GM19193 (cell line): ENCODE measurements around the gene SPIRE1.

Experiments used
- POLR2A ChIP-seq: IDR thresholded peaks from 4 replicates; pipeline ENCODE4 v1.6.1; 2011; ENCODE audit not compliant: insufficient read depth, insufficient read length; ENCODE audit errors: extremely low read depth

SPIRE1 gene

GRCh38 chr18:12657684-12658425, at the start of gene SPIRE1:
Gene SPIRE1, minus strand, starts transcription at chr18:12658107. Its CDS starts 241 bp downstream, at chr18:12657866.
- no peak for TF ChIP-seq POLR2A

DNA sequence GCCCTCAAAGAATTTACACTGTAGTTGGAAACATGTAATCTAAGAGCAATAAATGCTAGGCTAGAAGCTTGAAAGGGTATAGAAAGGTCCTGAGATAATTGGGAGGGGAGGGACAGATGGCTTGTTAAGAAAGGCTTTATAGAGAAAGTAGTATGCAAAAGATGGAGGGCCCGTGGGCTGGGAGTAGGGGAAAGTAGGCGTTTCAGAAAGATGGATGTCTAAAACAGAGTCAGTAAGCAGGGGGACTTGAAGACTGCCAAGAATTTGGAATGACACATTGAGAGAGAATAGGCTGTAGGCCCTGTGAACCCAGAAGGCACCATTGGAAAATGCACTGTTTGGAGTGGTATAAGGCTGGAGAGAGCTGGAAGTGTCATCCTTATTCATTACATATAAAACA, 45.8 kb upstream of the SPIRE1 start:
- no peak for TF ChIP-seq POLR2A

DNA sequence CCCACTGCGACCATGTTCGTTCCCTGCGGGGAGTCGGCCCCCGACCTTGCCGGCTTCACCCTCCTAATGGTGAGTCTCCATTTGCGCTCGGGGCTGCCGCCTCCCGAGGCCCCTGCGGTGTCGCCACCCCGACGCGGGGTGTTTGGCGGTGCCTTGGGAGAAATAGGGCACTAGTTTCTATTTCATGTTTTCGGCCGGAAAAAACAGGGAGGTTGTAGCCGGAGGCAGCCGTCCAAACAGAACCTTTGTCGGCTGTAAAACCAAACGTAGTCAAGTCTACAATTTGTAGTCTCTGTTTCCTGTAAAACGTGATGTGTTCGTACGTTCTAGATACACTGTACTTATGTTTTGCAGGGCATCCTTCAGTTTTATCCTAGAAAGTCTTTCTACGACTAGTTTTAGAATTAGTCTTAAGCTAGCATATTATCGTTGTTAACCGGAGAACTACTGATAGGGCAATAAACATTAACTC, 45.2 kb upstream of the SPIRE1 start:
- no peak for TF ChIP-seq POLR2A

GRCh38 chr18:12702221-12703095, 44.6 kb upstream of the SPIRE1 start, which contains the start of the genes CEP76 and PSMG2:
Gene CEP76, minus strand, starts transcription at chr18:12702723. Its CDS starts 175 bp downstream, at chr18:12702548.
Gene PSMG2, plus strand, starts transcription at chr18:12703042. Its CDS starts 66 bp downstream, at chr18:12703108.
- TF ChIP-seq POLR2A, result peak; percentile 90

GRCh38 chr18:12701161-12701560, 43.3 kb upstream of the SPIRE1 start:
- TF ChIP-seq POLR2A, result no peak

- no peak for TF ChIP-seq POLR2A
These were observed 41.8 kb upstream of the SPIRE1 start for GRCh38 chr18:12699747-12700146.

- no peak for TF ChIP-seq POLR2A
These were observed 36.1 kb upstream of the SPIRE1 start for GRCh38 chr18:12694032-12694431.

GRCh38 chr18:12692206-12692605, 34.3 kb upstream of the SPIRE1 start:
- TF ChIP-seq POLR2A, result no peak

- no peak for TF ChIP-seq POLR2A
These were observed 31.4 kb upstream of the SPIRE1 start for GRCh38 chr18:12689256-12689850.

DNA sequence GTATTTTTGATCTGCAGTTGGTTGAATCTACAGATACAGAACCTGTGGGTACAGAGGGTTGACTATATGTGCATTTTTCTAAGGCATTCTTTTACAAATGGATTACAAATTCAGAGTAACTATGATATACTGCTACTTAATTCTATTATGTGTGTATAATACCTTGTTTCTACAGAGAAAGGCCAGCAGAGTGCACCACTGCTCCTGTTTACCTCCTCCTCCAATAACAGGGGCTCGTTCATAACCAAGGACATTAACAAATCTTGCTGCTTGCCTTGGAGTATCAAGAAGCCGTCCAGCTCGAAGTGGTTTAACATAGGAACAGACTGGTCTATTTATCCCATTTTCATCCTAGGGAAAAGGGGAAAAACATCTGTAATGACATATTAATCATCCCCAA, 28.2 kb upstream of the SPIRE1 start:
- TF ChIP-seq POLR2A, result no peak

GRCh38 chr18:12679183-12679786, 21.4 kb upstream of the SPIRE1 start:
- no peak for TF ChIP-seq POLR2A

- no peak for TF ChIP-seq POLR2A
These were observed 10.1 kb upstream of the SPIRE1 start for GRCh38 chr18:12668041-12668440.

DNA sequence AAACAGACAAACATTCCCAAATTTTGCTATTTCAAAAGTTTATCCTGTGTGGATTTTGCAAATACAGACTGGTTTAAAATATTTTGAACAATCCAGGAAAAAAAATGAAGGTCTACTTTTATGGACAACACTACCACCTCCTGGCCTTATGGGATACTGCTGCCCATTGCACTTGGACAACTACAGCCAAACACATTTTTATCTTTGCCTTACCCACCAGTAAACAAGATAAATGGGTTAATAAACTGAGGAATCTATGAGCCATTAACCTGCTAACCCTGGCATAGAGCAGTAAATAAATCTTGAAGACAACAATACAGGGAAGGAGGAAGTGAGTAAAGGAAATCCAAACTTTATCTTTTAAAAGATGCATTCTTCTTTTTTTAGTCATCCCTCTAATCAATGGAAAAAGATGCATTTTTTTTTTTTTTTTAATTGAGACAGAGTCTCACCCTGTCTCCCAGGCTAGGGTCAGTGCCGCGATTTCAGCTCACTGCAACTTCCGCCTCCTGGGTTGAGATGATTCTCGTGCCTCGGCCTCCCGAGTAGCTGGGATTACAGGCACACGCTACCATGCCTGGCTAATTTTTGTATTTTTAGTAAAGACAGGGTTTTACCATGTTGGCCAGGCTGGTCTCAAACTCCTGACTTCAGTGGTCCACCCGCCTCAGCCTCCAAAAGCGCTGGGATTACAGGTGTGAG, 2.1 kb upstream of the SPIRE1 start:
- TF ChIP-seq POLR2A, result no peak
